Measurements from ENCODE around the gene NPW.

DNA sequence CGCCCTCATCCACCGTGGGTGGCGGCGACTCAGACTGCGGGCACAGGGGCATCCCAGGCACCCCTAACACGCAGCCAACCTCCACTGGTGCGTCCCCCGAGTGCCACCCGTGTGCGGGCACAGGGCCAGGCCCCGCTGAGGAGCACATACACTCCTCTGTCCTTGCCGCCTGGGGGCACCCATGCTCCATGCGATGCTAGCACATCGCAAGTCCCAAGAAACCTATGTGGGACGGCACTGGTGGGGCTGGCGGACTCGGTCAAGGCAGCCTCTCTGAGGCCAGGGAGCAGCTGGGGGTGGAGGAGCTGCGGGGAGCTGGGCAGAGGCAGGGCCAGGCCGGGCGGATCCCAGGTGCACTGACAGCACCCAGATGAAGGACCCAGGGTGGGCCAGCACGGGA lies 13.9 kb upstream of the NPW start:
- TF ChIP-seq, protein P1, sequence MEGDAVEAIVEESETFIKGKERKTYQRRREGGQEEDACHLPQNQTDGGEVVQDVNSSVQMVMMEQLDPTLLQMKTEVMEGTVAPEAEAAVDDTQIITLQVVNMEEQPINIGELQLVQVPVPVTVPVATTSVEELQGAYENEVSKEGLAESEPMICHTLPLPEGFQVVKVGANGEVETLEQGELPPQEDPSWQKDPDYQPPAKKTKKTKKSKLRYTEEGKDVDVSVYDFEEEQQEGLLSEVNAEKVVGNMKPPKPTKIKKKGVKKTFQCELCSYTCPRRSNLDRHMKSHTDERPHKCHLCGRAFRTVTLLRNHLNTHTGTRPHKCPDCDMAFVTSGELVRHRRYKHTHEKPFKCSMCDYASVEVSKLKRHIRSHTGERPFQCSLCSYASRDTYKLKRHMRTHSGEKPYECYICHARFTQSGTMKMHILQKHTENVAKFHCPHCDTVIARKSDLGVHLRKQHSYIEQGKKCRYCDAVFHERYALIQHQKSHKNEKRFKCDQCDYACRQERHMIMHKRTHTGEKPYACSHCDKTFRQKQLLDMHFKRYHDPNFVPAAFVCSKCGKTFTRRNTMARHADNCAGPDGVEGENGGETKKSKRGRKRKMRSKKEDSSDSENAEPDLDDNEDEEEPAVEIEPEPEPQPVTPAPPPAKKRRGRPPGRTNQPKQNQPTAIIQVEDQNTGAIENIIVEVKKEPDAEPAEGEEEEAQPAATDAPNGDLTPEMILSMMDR (IDR thresholded peaks at IDR 0.05) = no peak
- TF ChIP-seq POLR2A (IDR thresholded peaks at IDR 0.05) = no peak

Data from adrenal gland (tissue), 5 donors.